ENCODE data around the gene FUBP3. TPM values are rescaled to one million over a fixed set of nuclear protein-coding genes. Genes with fewer than 3 reads are reported as not detected.
"Not testable (repeated sequence)": the region's sequence is repeated elsewhere in the genome, so short reads cannot be mapped to it uniquely, and the experiment has no call there.

FUBP3 gene
- total RNA-seq, 1 experiment from 2014 or later = 99.5 TPM

DNA sequence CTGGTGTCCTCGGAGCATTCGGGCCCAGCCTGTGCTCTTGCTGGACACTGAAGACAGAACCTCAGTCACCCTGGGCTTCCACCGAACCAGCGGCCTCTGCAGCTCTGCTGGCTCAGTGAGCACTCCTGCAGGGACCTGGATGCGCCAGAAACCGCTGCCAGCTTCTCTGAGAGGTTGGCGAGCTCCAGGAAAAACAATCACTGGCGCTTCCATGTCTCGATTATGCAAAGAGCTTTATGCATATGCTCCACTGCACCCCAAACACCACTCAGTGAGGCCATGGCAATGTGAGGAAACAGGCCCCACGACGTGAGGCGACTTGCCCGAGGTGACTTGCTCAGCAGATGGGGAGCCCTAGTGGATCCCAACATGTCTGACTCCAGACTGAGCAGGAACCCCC lies 96.0 kb downstream of the FUBP3 start:
- Histone ChIP-seq H3K27ac (no peak overlapping the region), H3K4me1 (peaks cover 40% of the 10 kb centered on the region), H3K27me3 (no peaks in the 10 kb centered on the region)

DNA sequence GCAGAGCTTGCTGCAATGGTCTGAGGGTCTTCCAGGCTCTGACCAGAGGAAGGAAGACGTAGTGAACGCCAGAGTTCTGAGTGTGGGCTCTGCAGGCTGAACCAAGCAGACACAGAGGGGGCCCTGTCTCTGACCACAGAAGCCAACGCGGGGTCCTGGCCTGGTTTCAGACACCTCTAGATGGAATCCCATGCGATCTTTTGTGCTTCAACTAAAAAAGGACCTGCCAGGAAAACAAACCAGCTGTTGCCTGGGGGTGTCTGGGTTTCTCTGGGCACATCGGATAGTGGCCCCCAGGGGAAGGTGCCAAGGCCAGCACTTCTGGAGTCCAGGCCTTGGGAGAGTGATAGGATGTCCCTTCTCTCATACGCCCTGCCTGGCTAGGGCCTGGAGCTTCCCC lies 97.9 kb downstream of the FUBP3 start:
- no peak for DNase-seq
- Histone ChIP-seq H3K27me3 (no peaks in the 10 kb centered on the region), H3K36me3 (peaks cover 80% of the 10 kb centered on the region), H3K4me1 (peaks cover 21% of the 10 kb centered on the region), H3K27ac (no peak overlapping the region), H3K4me3 (no peak overlapping the region), H3K9me3 (replicated peaks) (no peaks in the 10 kb centered on the region)

More for the DNA sequence above, 96.0 kb downstream of the FUBP3 start:
- no peak for DNase-seq
- Histone ChIP-seq H3K9me3 (replicated peaks) (no peaks in the 10 kb centered on the region), H3K36me3 (peaks cover 83% of the 10 kb centered on the region), H3K4me3 (no peak overlapping the region)

DNA sequence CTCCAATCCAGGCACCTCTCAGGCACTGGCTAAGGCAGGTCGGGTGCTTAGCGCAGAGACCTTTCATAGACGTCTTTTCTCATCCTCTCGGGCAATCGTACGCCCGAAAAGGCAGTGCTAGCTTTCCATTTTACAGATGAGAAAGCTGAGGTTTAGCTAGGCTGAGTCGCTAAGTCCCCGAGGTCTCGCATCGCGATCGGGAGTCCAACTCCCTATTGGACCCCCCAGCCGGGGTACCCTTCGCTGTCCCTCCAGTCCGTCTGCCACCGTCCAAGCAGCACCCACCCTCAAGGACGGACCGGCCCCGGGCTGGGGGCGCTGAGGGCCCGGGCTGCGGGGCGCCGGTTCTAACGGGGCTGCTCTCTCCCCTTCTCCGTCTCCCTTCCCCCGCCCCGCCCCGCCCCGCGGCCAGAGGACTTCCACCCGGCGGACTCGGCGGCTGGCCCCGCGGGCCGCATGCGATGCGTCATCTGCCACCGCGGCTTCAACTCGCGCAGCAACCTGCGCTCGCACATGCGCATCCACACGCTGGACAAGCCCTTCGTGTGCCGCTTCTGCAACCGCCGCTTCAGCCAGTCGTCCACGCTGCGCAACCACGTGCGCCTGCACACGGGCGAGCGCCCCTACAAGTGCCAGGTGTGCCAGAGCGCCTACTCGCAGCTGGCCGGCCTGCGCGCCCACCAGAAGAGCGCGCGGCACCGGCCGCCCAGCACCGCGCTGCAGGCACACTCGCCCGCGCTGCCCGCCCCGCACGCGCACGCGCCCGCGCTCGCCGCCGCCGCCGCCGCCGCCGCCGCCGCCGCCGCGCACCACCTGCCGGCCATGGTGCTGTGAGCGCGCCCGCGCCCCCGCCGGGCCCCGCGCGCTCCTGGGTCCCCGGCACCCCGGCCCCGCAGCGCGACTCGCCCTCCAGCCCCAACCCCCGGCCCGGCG lies 101.7 kb downstream of the FUBP3 start:
- H3K36me3 ChIP-seq = peaks cover 59% of the 10 kb centered on the region
- H3K4me3 ChIP-seq = no peak overlapping the region
- no peaks in the 10 kb centered on the region for H3K4me1 ChIP-seq
- DNase-seq = no peak
- peaks cover 7% of the 10 kb centered on the region; the same call in 1 of the 2 replicates for H3K9me3 ChIP-seq (replicated peaks)
- no peak overlapping the region for H3K27ac ChIP-seq
- H3K27me3 ChIP-seq = no peaks in the 10 kb centered on the region

DNA sequence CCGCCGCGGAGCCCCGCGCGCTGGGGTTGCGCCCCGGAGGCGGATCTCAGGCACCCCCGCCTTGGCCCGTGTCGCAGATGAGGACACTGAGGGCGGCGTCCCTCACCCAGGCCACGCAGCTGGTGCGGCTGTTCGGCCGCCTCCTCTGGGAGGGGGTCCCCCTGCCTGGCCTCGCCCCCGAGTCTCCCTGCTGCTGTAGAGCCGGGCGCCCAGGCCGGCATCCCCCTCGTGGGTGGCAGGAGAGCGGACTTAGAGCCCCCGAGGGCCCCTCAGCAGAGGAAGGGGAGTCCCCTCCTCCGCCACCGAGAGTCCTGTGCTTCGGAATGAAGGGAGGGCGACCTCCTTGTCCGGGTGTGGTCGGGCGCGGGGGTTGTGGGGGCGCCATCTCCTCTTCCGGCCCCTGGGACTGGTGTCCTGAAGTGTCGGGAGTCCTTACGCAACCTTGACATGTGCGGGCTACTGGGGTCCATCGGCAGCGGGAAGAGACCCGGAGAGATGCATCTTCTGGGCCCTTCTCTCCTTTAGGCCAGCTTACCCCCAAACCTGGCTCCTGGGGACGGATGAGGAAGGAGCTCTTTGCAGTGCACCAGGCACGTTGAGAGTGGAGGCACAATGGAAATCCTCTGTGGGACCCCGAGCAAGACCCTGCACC lies 102.5 kb downstream of the FUBP3 start:
- H3K27ac ChIP-seq = no peak overlapping the region
- H3K4me1 ChIP-seq = no peaks in the 10 kb centered on the region
- H3K9me3 ChIP-seq (replicated peaks) = peaks cover 7% of the 10 kb centered on the region; the same call in 1 of the 2 replicates
- H3K27me3 ChIP-seq = no peaks in the 10 kb centered on the region
- DNase-seq = no peak
- peaks cover 51% of the 10 kb centered on the region for H3K36me3 ChIP-seq
- H3K4me3 ChIP-seq = no peak overlapping the region

DNA sequence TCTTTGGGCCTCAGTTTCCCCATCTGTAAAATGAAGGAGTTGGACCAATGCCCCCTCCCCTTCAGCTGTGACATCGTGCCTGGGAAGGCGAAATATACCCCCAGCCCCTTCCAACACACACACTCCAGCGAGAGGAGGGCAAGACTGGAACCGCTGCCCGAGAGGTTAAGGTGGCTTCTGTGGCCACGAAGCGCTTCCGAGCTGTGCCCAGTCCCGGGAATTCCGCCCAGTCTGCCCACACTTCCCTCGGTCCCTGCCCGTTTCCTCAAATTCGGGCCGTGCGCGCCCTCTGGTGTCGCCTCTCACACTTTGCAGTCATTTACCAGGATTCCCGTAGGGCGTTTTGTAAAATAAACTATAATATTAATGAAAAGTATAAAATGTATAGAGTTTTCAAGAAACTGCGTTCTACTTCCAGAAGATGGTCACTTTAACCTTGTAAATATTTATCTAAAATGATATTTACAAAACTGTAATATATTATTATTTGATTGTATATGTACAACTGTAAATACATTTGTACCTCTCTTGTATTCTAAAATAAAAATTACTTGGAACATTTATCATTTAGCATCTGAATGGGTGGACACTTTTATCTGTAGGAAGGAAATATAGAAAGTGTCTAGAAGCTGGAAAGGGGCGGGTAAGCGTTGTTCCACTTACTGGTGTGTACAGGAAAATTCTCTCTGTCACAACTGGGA lies 103.2 kb downstream of the FUBP3 start:
- Histone ChIP-seq H3K4me1 (no peaks in the 10 kb centered on the region), H3K9me3 (replicated peaks) (peaks cover 7% of the 10 kb centered on the region; the same call in 1 of the 2 replicates), H3K4me3 (no peak overlapping the region), H3K36me3 (peaks cover 44% of the 10 kb centered on the region), H3K27ac (no peak overlapping the region), H3K27me3 (no peaks in the 10 kb centered on the region)
- no peak for DNase-seq

DNA sequence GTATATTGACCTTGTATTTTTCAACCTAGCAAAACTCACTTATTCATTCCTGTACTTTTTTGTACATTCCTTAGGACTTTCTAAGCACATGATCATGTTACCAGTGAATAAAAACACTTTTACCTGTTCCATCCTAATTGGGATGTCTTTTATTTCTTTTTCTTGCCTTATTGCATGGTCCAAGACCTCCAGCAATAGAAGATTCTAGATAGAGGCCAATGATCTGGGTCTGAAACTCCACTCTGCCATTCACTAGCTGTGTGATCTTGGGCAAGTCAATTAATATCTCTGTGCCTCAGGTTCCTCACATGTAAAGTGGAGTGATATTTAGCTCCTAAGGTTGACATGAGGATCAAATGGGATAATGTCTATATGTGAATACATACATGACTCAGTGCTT lies 105.7 kb downstream of the FUBP3 start:
- DNase-seq = no peak
- Histone ChIP-seq H3K36me3 (peaks cover 20% of the 10 kb centered on the region), H3K4me1 (no peaks in the 10 kb centered on the region), H3K4me3 (no peak overlapping the region), H3K27ac (no peak overlapping the region), H3K9me3 (replicated peaks) (peaks cover 7% of the 10 kb centered on the region; the same call in 1 of the 2 replicates), H3K27me3 (no peaks in the 10 kb centered on the region)

DNA sequence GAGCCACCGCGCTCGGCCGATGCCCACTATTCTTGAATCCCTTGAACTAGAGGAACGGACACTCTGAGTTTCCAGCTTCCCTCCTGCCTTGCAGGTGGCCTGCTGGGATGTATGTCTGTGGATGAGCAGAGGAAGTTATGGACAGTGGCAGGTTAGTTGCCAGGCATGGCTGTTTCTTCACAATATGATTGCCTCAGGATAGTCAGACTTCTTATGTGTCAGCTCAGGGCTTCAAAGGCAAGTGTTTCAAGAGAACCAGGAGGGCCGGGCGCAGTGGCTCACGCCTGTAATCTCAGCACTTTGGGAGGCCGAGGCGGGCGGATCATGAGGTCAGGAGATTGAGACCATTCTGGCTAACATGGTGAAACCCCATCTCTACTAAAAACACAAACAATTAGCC lies 106.6 kb downstream of the FUBP3 start:
- H3K27ac ChIP-seq; H3K27me3 ChIP-seq; H3K4me1 ChIP-seq; H3K4me3 ChIP-seq; H3K9me3 ChIP-seq (replicated peaks): not testable (repeated sequence)
- DNase-seq = peak in 1 of 2 experiments; percentile 56
- H3K36me3 ChIP-seq = peaks cover 13% of the 10 kb centered on the region

DNA sequence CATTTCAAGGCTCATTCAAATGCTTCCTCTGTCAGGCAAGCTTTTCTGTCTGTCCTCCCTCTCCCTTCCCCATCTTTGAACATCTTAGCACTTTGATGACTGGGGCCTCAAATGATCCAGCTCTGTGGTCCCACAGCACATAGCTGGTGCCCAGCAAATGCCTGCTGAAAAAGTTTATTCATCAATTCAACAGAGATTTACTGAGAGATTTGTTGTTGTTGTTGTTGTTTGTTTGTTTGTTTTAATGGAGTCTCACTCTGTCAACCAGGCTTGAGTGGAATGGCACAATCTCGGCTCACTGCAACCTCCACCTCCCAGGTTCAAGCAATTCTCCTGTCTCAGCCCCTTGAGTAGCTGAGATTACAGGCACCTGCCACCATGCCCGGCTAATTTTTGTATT lies 108.2 kb downstream of the FUBP3 start:
- no peaks in the 10 kb centered on the region for H3K4me1 ChIP-seq
- no peaks in the 10 kb centered on the region for H3K27me3 ChIP-seq
- H3K36me3 ChIP-seq = peaks cover 3% of the 10 kb centered on the region
- H3K27ac ChIP-seq = no peak overlapping the region
- peaks cover 7% of the 10 kb centered on the region; the same call in 1 of the 2 replicates for H3K9me3 ChIP-seq (replicated peaks)
- H3K4me3 ChIP-seq = no peak overlapping the region
- no peak for DNase-seq

Other genes starting within 250 kb of the FUBP3 start
- gene ASS1, start 134.6 kb upstream of the FUBP3 start, total RNA-seq (2014; rRNA removed; shearing (Covaris generic)) = 1,949 and 1,974 TPM in 2 replicates
- gene PRDM12, start 85.0 kb downstream of the FUBP3 start, total RNA-seq (2014; rRNA removed; shearing (Covaris generic)) = 28.5 and 31.8 TPM in 2 replicates
- 93.7 and 101 TPM in 2 replicates for gene EXOSC2, start 114.2 kb downstream of the FUBP3 start, total RNA-seq (2014; rRNA removed; shearing (Covaris generic))